Right lobe of liver (tissue), 6 donors: Measurements from ENCODE around the gene CXCL10. TPM values are rescaled to one million over a fixed set of nuclear protein-coding genes. Genes with fewer than 3 reads are reported as not detected.

Source experiments
- ATAC-seq, 4 donors: fragments of 200-7000 bp; cut with Tn5 transposase; one replicate each; pipeline ENCODE4 v1.9.1; 2020; ENCODE audit warnings: mild to moderate bottlenecking in 4 of 4, moderate library complexity in 4 of 4
- DNase-seq, 3 donors: peaks; one replicate each; pipeline ENCODE4 v3.0.0-alpha.2; 2020
- H3K27ac ChIP-seq, 3 donors: fragments of 200-600 bp; one replicate each; pipeline ENCODE4 v1.8.0; 2022
- H3K27me3 ChIP-seq, 2 donors: fragments of 200-600 bp; one replicate each; pipeline ENCODE4 v1.8.0; 2022
- H3K36me3 ChIP-seq, 4 donors: fragments of 200-600 bp; sonication (generic) in 1 of 4; one replicate each; pipeline versions ENCODE4 v1.5.1 to v1.8.0; 2017 to 2022; ENCODE audit warnings: control low read depth in 1 of 4
- H3K4me1 ChIP-seq, 4 donors: fragments of 200-600 bp; sonication (generic) in 1 of 4; one replicate each; pipeline versions ENCODE4 v1.5.1 to v1.8.0; 2017 to 2022; ENCODE audit warnings: control low read depth in 1 of 4
- H3K4me3 ChIP-seq, 3 donors: fragments of 200-600 bp; one replicate each; pipeline ENCODE4 v1.8.0; 2022
- H3K9me3 ChIP-seq, 4 donors: fragments of 200-600 bp; sonication (generic) in 1 of 4; one replicate each; pipeline versions ENCODE4 v1.5.1 to v1.8.0; 2017 to 2022; ENCODE audit warnings: control low read depth in 1 of 4
- CTCF ChIP-seq, 4 donors: fragments of 200-600 bp in 3 of 4; fragments of 450-650 bp in 1 of 4; IDR thresholded peaks; one replicate each; pipeline versions ENCODE4 v1.5.1 to v1.8.0; 2016 to 2022; ENCODE audit warnings: antibody characterized with exemption in 4 of 4, mild to moderate bottlenecking in 2 of 4
- POLR2A ChIP-seq: fragments of 450-650 bp; IDR thresholded peaks from one replicate; pipeline ENCODE4 v1.6.1; 2017; ENCODE audit warnings: antibody characterized with exemption, mild to moderate bottlenecking
- WGBS: methylation state at CpG from one replicate; pipeline ENCODE4 v1.1.6; 2018; ENCODE audit warnings: low coverage, low lambda C conversion rate; ENCODE audit not compliant: insufficient coverage; ENCODE audit errors: missing lambda C conversion rate; 5-methylcytosine and 5-hydroxymethylcytosine counted together
- intact Hi-C, 2 donors: fragments of 100-400 bp; cut with DNase I; formaldehyde crosslinking; loops; one replicate each; pipeline versions ENCODE4 v1.11.2 to v1.14.1; 2022
- total RNA-seq, 6 experiments: library from RNA; depleted of rRNA in 2 of 6; stranded (reverse); fragments of >200 nt in 2 of 6; fragmentation: NEBNext Ultra II Directional in 3 of 6; extraction: Animal tissue kit (Norgen Biotek cat#: 25700) in 3 of 6; gene quantifications; one replicate each; pipeline versions ENCODE4 v1.1.0 to v1.2.4, GENCODE V29; 2016 to 2023
- donor health status: DM: no; HTN: yes; CAD: no.
- donor health status: DM: no; HTN: no; CAD: no.
- donor health status: DM: no; HTN: no; CAD: no.
- donor health status: DM: no; HTN: yes; CAD: no.
- donor health status: DM: no; HTN: yes; CAD: no.

CXCL10 gene
- total RNA-seq, 6 experiments from 2014 or later: 0.42 to 7.0 (median 5.4) TPM; not detected in 1

GRCh38 chr4:76012388-76012801 is 10.9 kb downstream of the CXCL10 start:
- TF ChIP-seq CTCF (IDR thresholded peaks at IDR 0.05) (no peak), POLR2A (no peak)
- DNase-seq: no peak
- Histone ChIP-seq H3K27me3 (no peaks in the 10 kb centered on the region), H3K36me3 (no peaks in the 10 kb centered on the region), H3K9me3 (peaks cover 0 to 2% (median 0%) of the 10 kb centered on the region in 4 donors), H3K4me3 (no peak overlapping the region), H3K4me1 (peaks cover 0 to 22% (median 8%) of the 10 kb centered on the region in 4 donors), H3K27ac (peak overlapping the region; percentile 0 to 36 (median 20))
- ATAC-seq: no peak
- WGBS: 38% methylated on average over 1 of the region's 1 CpG
- intact Hi-C loops: no loop called here

- TF ChIP-seq CTCF (IDR thresholded peaks at IDR 0.05) (no peak), POLR2A (no peak)
- Histone ChIP-seq H3K36me3 (no peaks in the 10 kb centered on the region), H3K4me3 (no peak overlapping the region), H3K27me3 (no peaks in the 10 kb centered on the region), H3K4me1 (peaks cover 0 to 27% (median 9%) of the 10 kb centered on the region in 4 donors), H3K27ac (peak overlapping the region; percentile 0 to 36 (median 20)), H3K9me3 (peaks cover 0 to 2% (median 0%) of the 10 kb centered on the region in 4 donors)
- intact Hi-C loops: no loop called here
- ATAC-seq: peak; percentile 48 to 55 (median 52)
- DNase-seq: no peak
- 42% methylated on average over 10 of the region's 13 CpGs for WGBS
Measured at GRCh38 chr4:76011700-76012387, 11.5 kb downstream of the CXCL10 start.

GRCh38 chr4:76011018-76011670 is 12.2 kb downstream of the CXCL10 start:
- TF ChIP-seq CTCF (IDR thresholded peaks at IDR 0.05) (no peak), POLR2A (no peak)
- 87% methylated on average over 4 of the region's 31 CpGs for WGBS
- Histone ChIP-seq H3K27ac (peak overlapping the region in 1 of 3 donors; percentile 0), H3K27me3 (no peaks in the 10 kb centered on the region), H3K4me3 (no peak overlapping the region), H3K4me1 (peaks cover 0 to 33% (median 12%) of the 10 kb centered on the region in 4 donors), H3K36me3 (no peaks in the 10 kb centered on the region), H3K9me3 (peaks cover 0 to 2% (median 0%) of the 10 kb centered on the region in 4 donors)
- intact Hi-C loops: no loop called here
- ATAC-seq: peak in 1 of 4 donors; percentile 20
- DNase-seq: no peak

GRCh38 chr4:76010576-76010975 is 12.7 kb downstream of the CXCL10 start:
- no peak for TF ChIP-seq CTCF (IDR thresholded peaks at IDR 0.05)
- no peak for TF ChIP-seq POLR2A
- 94% methylated on average over 6 of the region's 13 CpGs for WGBS
- no peak for ATAC-seq
- DNase-seq: no peak
- Histone ChIP-seq H3K9me3 (peaks cover 0 to 2% (median 0%) of the 10 kb centered on the region in 4 donors), H3K4me3 (no peak overlapping the region), H3K4me1 (peaks cover 0 to 33% (median 12%) of the 10 kb centered on the region in 4 donors), H3K36me3 (no peaks in the 10 kb centered on the region), H3K27me3 (no peaks in the 10 kb centered on the region), H3K27ac (no peak overlapping the region)
- intact Hi-C loops: no loop called here
